Upper lobe of left lung (tissue), 4 donors: Measurements from ENCODE around the gene CARM1.

Experiments
- POLR2A ChIP-seq, 4 donors: fragments of 450-650 bp; IDR thresholded peaks; one replicate each; pipeline ENCODE4 v1.5.1; 2016 to 2017; ENCODE audit warnings: antibody characterized with exemption in 4 of 4, mild to moderate bottlenecking in 2 of 4
- TF ChIP-seq, protein P1 (sequence below), 6 experiments: fragments of 450-650 bp in 4 of 6; fragments of 200-600 bp in 2 of 6; sonication (generic) in 2 of 6; IDR thresholded peaks; one replicate each; pipeline ENCODE4 v1.5.1; 2016 to 2019; ENCODE audit warnings: antibody characterized with exemption in 6 of 6

DNA sequence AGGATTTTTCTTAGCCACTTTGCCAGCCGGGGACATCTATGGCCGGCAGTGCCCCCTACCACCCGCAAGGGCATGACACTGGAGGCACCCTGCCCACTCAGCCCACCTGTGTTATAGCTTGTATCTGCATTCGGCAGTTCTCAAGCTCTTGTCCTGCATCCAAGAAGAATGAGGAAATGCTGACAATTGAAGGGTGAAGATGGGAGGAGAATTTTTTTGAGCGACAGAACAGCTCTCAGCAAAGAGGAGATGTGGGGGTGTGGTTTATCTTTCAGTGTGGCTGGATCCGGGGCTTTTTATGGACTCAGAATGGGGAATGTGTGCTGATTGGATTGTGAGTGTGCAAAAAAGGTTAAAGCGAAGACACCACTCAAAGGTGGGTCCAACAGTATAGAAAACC lies 28.6 kb upstream of the CARM1 start:
- TF ChIP-seq, protein P1, sequence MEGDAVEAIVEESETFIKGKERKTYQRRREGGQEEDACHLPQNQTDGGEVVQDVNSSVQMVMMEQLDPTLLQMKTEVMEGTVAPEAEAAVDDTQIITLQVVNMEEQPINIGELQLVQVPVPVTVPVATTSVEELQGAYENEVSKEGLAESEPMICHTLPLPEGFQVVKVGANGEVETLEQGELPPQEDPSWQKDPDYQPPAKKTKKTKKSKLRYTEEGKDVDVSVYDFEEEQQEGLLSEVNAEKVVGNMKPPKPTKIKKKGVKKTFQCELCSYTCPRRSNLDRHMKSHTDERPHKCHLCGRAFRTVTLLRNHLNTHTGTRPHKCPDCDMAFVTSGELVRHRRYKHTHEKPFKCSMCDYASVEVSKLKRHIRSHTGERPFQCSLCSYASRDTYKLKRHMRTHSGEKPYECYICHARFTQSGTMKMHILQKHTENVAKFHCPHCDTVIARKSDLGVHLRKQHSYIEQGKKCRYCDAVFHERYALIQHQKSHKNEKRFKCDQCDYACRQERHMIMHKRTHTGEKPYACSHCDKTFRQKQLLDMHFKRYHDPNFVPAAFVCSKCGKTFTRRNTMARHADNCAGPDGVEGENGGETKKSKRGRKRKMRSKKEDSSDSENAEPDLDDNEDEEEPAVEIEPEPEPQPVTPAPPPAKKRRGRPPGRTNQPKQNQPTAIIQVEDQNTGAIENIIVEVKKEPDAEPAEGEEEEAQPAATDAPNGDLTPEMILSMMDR (IDR thresholded peaks at IDR 0.05): no peak
- TF ChIP-seq POLR2A (IDR thresholded peaks at IDR 0.05): no peak
